Measurements from ENCODE around the gene OR2A5.

GRCh38 chr7:144004703-144005102, 44.0 kb upstream of the OR2A5 start:
- TF ChIP-seq CTCF (IDR thresholded peaks at IDR 0.05) (no peak), POLR2A (IDR thresholded peaks at IDR 0.05) (no peak)
